Testis (tissue), 2 donors: Measurements from ENCODE around the gene KRT74.

Experiments
- POLR2A ChIP-seq: fragments of 450-650 bp; IDR thresholded peaks from one replicate; pipeline ENCODE4 v1.6.1; 2017; ENCODE audit warnings: antibody characterized with exemption, mild to moderate bottlenecking, moderate library complexity
- TF ChIP-seq, protein P1 (sequence below), 3 experiments: fragments of 450-650 bp in 2 of 3; fragments of 200-600 bp in 1 of 3; sonication (generic) in 1 of 3; IDR thresholded peaks; one replicate each; pipeline ENCODE4 v1.5.1; 2016 to 2019; ENCODE audit warnings: antibody characterized with exemption in 3 of 3, mild to moderate bottlenecking in 2 of 3, moderate library complexity in 1 of 3

DNA sequence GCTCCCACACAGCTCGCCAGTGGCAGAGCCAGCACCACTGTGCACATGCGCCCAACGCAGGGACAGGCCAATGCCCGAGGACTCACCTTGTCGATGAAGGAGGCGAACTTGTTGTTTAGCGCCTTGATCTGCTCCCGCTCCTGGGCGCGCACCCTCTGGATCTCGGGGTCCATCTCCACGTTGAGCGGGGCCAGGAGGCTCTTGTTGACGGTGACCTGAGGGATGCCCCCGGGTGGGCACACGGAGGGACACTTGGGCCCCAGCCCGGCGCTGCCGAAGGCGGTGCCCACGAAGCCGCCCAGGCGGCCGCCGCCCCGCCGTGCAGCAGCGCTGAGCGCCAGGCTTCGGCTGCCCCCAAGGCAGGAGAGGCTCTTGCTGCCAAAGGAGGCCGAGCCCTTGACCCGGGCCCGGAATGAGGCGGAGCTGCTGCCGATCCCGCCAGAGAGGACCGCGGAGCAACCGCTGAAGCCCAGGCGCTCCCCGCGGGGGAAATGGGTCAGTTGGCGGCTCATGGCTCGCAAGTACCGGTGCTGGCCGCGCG lies 27.4 kb upstream of the KRT74 start, which contains the start of gene KRT72:
- TF ChIP-seq, protein P1, sequence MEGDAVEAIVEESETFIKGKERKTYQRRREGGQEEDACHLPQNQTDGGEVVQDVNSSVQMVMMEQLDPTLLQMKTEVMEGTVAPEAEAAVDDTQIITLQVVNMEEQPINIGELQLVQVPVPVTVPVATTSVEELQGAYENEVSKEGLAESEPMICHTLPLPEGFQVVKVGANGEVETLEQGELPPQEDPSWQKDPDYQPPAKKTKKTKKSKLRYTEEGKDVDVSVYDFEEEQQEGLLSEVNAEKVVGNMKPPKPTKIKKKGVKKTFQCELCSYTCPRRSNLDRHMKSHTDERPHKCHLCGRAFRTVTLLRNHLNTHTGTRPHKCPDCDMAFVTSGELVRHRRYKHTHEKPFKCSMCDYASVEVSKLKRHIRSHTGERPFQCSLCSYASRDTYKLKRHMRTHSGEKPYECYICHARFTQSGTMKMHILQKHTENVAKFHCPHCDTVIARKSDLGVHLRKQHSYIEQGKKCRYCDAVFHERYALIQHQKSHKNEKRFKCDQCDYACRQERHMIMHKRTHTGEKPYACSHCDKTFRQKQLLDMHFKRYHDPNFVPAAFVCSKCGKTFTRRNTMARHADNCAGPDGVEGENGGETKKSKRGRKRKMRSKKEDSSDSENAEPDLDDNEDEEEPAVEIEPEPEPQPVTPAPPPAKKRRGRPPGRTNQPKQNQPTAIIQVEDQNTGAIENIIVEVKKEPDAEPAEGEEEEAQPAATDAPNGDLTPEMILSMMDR (IDR thresholded peaks at IDR 0.05): no peak
- no peak for TF ChIP-seq POLR2A
